Stomach (tissue), 4 donors: Measurements from ENCODE around the gene ZNF41.

Experiments used
- EP300 ChIP-seq: sonication (generic); formaldehyde crosslinking; IDR thresholded peaks from one replicate; pipeline ENCODE4 v1.6.1; 2017; ENCODE audit warnings: antibody characterized with exemption
- POLR2AphosphoS5 ChIP-seq, 3 donors: sonication (generic); formaldehyde crosslinking; IDR thresholded peaks; one replicate each; pipeline ENCODE4 v1.6.1; 2016; ENCODE audit warnings: antibody characterized with exemption in 3 of 3
- TF ChIP-seq, protein P1 (sequence below), 7 experiments: fragments of 450-650 bp in 4 of 7; fragments of 200-600 bp in 3 of 7; sonication (generic) in 3 of 7; IDR thresholded peaks; one replicate each; pipeline ENCODE4 v1.5.1; 2016 to 2019; ENCODE audit warnings: antibody characterized with exemption in 7 of 7, control low read depth in 2 of 7, mild to moderate bottlenecking in 1 of 7

DNA sequence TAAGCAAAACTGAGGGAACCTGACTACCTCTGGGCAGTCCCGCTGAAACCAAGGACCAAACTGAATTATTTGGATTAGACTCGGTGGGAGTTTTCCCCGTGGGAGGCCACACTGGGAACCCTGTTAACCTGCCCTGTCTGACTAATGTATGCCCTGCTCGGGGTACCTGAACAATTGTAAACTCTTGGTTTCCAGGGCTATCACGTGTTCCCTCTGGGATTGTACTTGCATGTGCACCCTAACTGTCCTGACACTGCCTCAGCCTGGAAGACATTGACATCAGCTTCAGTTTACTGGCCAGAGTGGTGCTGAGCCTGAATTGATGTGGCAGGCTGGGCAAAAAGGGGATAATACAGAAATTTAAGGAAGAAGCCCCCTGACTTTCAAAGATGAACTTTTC is 20.1 kb upstream of the ZNF41 start:
- TF ChIP-seq POLR2AphosphoS5 (IDR thresholded peaks at IDR 0.05) = no peak
- no peak for TF ChIP-seq EP300
- TF ChIP-seq, protein P1, sequence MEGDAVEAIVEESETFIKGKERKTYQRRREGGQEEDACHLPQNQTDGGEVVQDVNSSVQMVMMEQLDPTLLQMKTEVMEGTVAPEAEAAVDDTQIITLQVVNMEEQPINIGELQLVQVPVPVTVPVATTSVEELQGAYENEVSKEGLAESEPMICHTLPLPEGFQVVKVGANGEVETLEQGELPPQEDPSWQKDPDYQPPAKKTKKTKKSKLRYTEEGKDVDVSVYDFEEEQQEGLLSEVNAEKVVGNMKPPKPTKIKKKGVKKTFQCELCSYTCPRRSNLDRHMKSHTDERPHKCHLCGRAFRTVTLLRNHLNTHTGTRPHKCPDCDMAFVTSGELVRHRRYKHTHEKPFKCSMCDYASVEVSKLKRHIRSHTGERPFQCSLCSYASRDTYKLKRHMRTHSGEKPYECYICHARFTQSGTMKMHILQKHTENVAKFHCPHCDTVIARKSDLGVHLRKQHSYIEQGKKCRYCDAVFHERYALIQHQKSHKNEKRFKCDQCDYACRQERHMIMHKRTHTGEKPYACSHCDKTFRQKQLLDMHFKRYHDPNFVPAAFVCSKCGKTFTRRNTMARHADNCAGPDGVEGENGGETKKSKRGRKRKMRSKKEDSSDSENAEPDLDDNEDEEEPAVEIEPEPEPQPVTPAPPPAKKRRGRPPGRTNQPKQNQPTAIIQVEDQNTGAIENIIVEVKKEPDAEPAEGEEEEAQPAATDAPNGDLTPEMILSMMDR (IDR thresholded peaks at IDR 0.05) = no peak
